Choroid plexus epithelial cell (primary cell): ENCODE measurements around the gene UNKL.

ENCODE experiments used
- DNase-seq: peaks from one replicate; pipeline ENCODE4 v3.0.0-alpha.2; 2010; ENCODE audit warnings: low read depth
- H3K4me3 ChIP-seq: 2 replicates; pipeline ENCODE4 v1.5.1; 2011; ENCODE audit warnings: low read depth, mild to moderate bottlenecking, control low read depth, low read length, moderate library complexity
- TF ChIP-seq, protein P1 (sequence below): conservative IDR thresholded peaks from 2 replicates; pipeline ENCODE4 v1.5.1; 2011; ENCODE audit warnings: low read depth, mild to moderate bottlenecking, control low read depth, inconsistent platforms, low read length, moderate library complexity

The UNKL gene

GRCh38 chr16:1446296-1447080 lies 32.0 kb upstream of the UNKL start:
- TF ChIP-seq, protein P1, sequence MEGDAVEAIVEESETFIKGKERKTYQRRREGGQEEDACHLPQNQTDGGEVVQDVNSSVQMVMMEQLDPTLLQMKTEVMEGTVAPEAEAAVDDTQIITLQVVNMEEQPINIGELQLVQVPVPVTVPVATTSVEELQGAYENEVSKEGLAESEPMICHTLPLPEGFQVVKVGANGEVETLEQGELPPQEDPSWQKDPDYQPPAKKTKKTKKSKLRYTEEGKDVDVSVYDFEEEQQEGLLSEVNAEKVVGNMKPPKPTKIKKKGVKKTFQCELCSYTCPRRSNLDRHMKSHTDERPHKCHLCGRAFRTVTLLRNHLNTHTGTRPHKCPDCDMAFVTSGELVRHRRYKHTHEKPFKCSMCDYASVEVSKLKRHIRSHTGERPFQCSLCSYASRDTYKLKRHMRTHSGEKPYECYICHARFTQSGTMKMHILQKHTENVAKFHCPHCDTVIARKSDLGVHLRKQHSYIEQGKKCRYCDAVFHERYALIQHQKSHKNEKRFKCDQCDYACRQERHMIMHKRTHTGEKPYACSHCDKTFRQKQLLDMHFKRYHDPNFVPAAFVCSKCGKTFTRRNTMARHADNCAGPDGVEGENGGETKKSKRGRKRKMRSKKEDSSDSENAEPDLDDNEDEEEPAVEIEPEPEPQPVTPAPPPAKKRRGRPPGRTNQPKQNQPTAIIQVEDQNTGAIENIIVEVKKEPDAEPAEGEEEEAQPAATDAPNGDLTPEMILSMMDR = no peak
- DNase-seq = no peak
- no peak overlapping the region for H3K4me3 ChIP-seq

DNA sequence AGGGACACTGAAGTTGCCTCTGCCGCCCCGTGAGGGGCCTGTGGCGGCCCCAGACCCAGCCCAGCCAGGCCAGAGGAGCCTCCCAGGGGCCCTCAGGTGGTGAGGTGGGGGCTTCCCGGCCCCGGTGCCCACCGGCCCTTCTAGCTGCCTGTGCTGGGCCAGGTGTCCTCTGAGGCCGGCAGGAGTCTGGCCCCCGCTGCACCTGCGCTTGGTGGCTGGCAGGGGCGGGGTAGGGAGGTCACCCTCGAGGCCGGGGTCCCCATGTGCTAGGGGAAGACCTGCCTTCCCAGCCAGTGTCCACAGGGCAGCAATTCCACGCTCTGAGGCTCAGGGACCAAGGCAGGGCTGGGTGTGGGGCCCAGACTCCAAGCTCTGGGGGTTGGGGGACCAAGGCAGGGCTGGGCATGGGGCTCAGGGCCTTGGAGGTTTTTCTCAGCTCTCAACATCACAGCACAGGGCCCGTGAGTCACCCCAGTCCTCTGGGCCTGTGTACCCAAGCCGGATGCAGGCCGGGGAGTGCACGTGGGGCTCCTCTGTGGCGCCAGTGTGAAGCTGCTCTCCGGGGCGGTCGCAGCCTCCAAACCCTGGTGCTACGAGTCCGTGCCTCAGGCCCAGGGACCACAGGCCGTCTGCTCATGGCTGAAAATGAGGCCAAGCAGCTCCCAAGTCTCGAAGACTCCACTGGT lies 31.2 kb upstream of the UNKL start:
- DNase-seq = no peak
- no peak overlapping the region for H3K4me3 ChIP-seq
- TF ChIP-seq, protein P1 = no peak

GRCh38 chr16:1444730-1445517 lies 30.4 kb upstream of the UNKL start:
- DNase-seq = no peak
- TF ChIP-seq, protein P1 = no peak

GRCh38 chr16:1443980-1444729 lies 29.7 kb upstream of the UNKL start, which contains the start of gene CCDC154:
Gene CCDC154, minus strand, starts transcription at chr16:1444556. Its CDS starts 234 bp downstream, at chr16:1444322.
- TF ChIP-seq, protein P1 = no peak
- no peak within 1 kb of the TSS for H3K4me3 ChIP-seq

More at GRCh38 chr16:1444730-1445517, 30.4 kb upstream of the UNKL start:
- no peak overlapping the region for H3K4me3 ChIP-seq

DNA sequence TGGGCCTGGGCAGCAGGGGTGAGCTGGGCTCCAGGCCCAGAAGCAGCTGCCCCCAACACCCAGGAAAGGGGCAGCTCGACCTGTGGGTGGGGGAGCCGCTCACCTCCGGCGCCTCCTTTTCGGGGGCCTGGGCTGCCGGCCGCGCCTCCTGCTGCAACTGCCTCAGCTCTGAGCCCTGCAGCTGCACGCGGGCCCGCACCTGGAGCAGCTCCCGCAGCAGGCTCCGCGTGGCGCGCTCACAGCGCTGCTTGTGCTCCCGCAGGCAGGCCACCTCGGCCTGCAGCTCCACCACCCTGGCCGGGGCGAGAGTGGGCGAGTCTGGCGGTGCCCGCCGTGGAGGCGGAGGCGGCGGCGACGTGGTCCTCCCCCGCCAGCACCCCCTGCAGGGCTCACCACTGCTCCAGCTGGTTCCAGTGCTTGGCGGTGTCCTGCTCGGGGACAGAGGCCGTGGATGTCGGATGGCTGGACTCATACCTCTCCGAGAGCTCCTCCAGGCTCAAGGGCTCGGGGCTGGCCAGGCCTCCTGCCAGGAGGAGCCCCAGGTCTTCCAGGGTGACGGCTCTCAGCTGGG lies 29.0 kb upstream of the UNKL start:
- no peak overlapping the region for H3K4me3 ChIP-seq
- TF ChIP-seq, protein P1 = no peak
- no peak for DNase-seq

More at GRCh38 chr16:1443980-1444729, 29.7 kb upstream of the UNKL start, which contains the start of gene CCDC154:
- no peak for DNase-seq

- no peak for DNase-seq
- no peak overlapping the region for H3K4me3 ChIP-seq
- TF ChIP-seq, protein P1 = no peak
Measured at GRCh38 chr16:1442697-1443096, 28.2 kb upstream of the UNKL start.
